ENCODE measurements around the gene PLA2G4E.

DNA sequence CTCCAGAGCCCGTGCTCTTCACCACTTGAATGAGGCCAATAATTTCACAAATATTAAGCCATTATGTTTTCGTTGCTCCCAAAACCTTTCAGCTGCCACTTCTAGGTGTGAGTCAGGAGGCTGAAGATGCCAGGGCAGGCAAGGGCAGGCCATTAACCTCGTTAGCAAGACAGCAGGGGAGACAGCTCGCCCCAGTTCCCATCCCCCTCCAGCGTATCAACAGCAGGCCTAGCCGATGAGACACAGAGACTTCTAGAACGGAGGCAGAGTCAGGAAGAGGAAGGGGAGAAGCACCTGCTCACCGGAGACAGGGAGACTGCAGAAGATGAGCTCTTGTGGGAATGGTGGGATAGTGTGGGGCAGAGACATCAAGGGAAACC, 28.0 kb upstream of the PLA2G4E start:
- no peak for TF ChIP-seq POLR2AphosphoS5 (IDR thresholded peaks at IDR 0.05)
- TF ChIP-seq, protein P1, sequence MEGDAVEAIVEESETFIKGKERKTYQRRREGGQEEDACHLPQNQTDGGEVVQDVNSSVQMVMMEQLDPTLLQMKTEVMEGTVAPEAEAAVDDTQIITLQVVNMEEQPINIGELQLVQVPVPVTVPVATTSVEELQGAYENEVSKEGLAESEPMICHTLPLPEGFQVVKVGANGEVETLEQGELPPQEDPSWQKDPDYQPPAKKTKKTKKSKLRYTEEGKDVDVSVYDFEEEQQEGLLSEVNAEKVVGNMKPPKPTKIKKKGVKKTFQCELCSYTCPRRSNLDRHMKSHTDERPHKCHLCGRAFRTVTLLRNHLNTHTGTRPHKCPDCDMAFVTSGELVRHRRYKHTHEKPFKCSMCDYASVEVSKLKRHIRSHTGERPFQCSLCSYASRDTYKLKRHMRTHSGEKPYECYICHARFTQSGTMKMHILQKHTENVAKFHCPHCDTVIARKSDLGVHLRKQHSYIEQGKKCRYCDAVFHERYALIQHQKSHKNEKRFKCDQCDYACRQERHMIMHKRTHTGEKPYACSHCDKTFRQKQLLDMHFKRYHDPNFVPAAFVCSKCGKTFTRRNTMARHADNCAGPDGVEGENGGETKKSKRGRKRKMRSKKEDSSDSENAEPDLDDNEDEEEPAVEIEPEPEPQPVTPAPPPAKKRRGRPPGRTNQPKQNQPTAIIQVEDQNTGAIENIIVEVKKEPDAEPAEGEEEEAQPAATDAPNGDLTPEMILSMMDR (IDR thresholded peaks at IDR 0.05), result no peak

Measured in breast epithelium (tissue), 3 donors.